DMS 273 treated with DMSO at 0.1 percent for 48 hours (cell line): ENCODE measurements around the gene PAQR5.
A peak's percentile ranks its signal among the peaks of the same experiment; 100 is the strongest.

Experiments
- DNase-seq: peaks from one replicate; lab custom pipeline; 2025; lab: John Stamatoyannopoulos, UW

PAQR5 gene

GRCh38 chr15:69392352-69392751, 93.6 kb downstream of the PAQR5 start:
- DNase-seq = no peak

- no peak for DNase-seq
Measured at GRCh38 chr15:69393831-69394491, 95.2 kb downstream of the PAQR5 start.

- peak; percentile 5 for DNase-seq
Measured at GRCh38 chr15:69394556-69395282, 96.0 kb downstream of the PAQR5 start.

- DNase-seq = no peak
Measured at GRCh38 chr15:69395460-69395859, 96.7 kb downstream of the PAQR5 start.

GRCh38 chr15:69395991-69396390, 97.3 kb downstream of the PAQR5 start:
- DNase-seq = no peak

GRCh38 chr15:69398491-69398891, 99.8 kb downstream of the PAQR5 start:
- no peak for DNase-seq

GRCh38 chr15:69400850-69401249, 102.1 kb downstream of the PAQR5 start:
- DNase-seq = no peak

GRCh38 chr15:69402816-69403215, 104.1 kb downstream of the PAQR5 start:
- no peak for DNase-seq

- DNase-seq = no peak
Measured at GRCh38 chr15:69403594-69403993, 104.9 kb downstream of the PAQR5 start.

GRCh38 chr15:69405110-69405509, 106.4 kb downstream of the PAQR5 start:
- DNase-seq = no peak

- DNase-seq = no peak
Measured at GRCh38 chr15:69407719-69408400, 109.1 kb downstream of the PAQR5 start.

GRCh38 chr15:69408841-69409240, 110.1 kb downstream of the PAQR5 start:
- no peak for DNase-seq

GRCh38 chr15:69410248-69410874, 111.6 kb downstream of the PAQR5 start:
- DNase-seq = no peak

GRCh38 chr15:69412274-69412673, 113.6 kb downstream of the PAQR5 start:
- no peak for DNase-seq

GRCh38 chr15:69412701-69413100, 114.0 kb downstream of the PAQR5 start:
- no peak for DNase-seq

- peak; percentile 75 for DNase-seq
Measured at GRCh38 chr15:69413822-69414700, 115.3 kb downstream of the PAQR5 start, which contains the start of gene KIF23. Gene KIF23, plus strand, starts transcription at chr15:69414349. Its CDS starts 117 bp downstream, at chr15:69414466.

- DNase-seq = no peak
Measured at GRCh38 chr15:69414701-69415167, 116.0 kb downstream of the PAQR5 start.

GRCh38 chr15:69415381-69415780, 116.7 kb downstream of the PAQR5 start:
- DNase-seq = no peak

- no peak for DNase-seq
Measured at GRCh38 chr15:69417581-69417980, 118.9 kb downstream of the PAQR5 start.

- no peak for DNase-seq
Measured at GRCh38 chr15:69421498-69421897, 122.8 kb downstream of the PAQR5 start.

- DNase-seq = no peak
Measured at GRCh38 chr15:69422336-69422895, 123.7 kb downstream of the PAQR5 start.
